Activated naive CD8-positive, alpha-beta T cell (primary cell): ENCODE results near the gene EDIL3.

ENCODE experiments used
- H3K27ac Mint-ChIP-seq: one replicate; pipeline ENCODE4 v1.8.0; 2021; ENCODE audit warnings: mixed read lengths
- H3K27me3 Mint-ChIP-seq: one replicate; pipeline ENCODE4 v1.8.0; 2021; ENCODE audit warnings: mixed read lengths
- H3K36me3 Mint-ChIP-seq: one replicate; pipeline ENCODE4 v1.8.0; 2021; ENCODE audit warnings: mixed read lengths
- H3K4me1 Mint-ChIP-seq: one replicate; pipeline ENCODE4 v1.8.0; 2021; ENCODE audit warnings: low read depth, mixed read lengths
- H3K4me3 Mint-ChIP-seq: one replicate; pipeline ENCODE4 v1.8.0; 2021; ENCODE audit warnings: mild to moderate bottlenecking, mixed read lengths
- H3K9me3 Mint-ChIP-seq: one replicate; pipeline ENCODE4 v1.8.0; 2021; ENCODE audit warnings: low read depth, mixed read lengths

The EDIL3 gene

GRCh38 chr5:84292788-84293653 lies 91.7 kb downstream of the EDIL3 start:
- Mint-ChIP-seq H3K27ac (no peak overlapping the region), H3K9me3 (peaks cover 4% of the 10 kb centered on the region), H3K27me3 (no peaks in the 10 kb centered on the region), H3K4me3 (no peak overlapping the region), H3K36me3 (no peaks in the 10 kb centered on the region), H3K4me1 (no peaks in the 10 kb centered on the region)

- H3K4me1 Mint-ChIP-seq, result no peaks in the 10 kb centered on the region
- no peaks in the 10 kb centered on the region for H3K9me3 Mint-ChIP-seq
- no peak overlapping the region for H3K27ac Mint-ChIP-seq
- no peaks in the 10 kb centered on the region for H3K27me3 Mint-ChIP-seq
- no peak overlapping the region for H3K4me3 Mint-ChIP-seq
- H3K36me3 Mint-ChIP-seq, result no peaks in the 10 kb centered on the region
Observed at GRCh38 chr5:84292000-84292642, 92.6 kb downstream of the EDIL3 start.

DNA sequence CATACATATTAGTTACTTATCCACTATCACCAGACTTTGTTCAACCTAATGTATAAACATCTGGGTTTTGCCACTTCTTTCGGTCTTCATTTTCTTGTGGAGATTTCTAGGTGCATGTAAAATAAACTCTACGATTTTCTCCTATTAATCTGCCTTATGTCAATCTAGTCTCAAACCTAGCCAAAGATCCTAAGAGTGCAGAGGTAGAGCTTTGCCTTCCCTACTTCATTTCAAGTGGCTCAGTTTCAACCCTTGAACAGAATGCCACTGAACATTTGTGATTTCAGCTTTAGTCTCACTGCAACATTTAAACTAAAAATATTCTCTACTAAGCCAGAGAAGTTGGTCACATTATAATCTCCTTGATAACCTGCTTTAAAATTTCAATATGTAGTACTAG lies 94.0 kb downstream of the EDIL3 start:
- H3K36me3 Mint-ChIP-seq, result no peaks in the 10 kb centered on the region
- no peak overlapping the region for H3K27ac Mint-ChIP-seq
- no peaks in the 10 kb centered on the region for H3K27me3 Mint-ChIP-seq
- H3K4me3 Mint-ChIP-seq, result no peak overlapping the region
- no peaks in the 10 kb centered on the region for H3K9me3 Mint-ChIP-seq
- no peaks in the 10 kb centered on the region for H3K4me1 Mint-ChIP-seq

DNA sequence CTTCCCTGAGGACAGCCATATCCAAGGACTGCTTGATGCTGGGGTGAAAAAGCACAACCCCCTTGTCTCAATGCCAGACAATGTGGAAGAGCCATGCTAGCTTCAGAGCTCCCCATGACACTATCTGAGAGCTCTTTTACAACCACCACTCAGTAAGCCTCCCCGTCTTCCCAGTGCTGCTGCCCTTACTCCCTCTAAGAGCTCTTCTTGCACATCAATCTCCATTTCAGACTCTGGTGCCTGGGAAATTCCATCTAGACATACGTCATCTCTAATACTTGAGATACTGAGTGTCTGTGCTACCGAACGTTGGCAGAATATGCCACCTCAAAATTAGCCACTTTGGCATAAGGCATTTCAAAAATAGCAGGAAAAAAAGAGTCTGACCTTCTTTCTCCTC lies 94.5 kb downstream of the EDIL3 start:
- Mint-ChIP-seq H3K27me3 (no peaks in the 10 kb centered on the region), H3K9me3 (no peaks in the 10 kb centered on the region), H3K4me1 (no peaks in the 10 kb centered on the region), H3K36me3 (no peaks in the 10 kb centered on the region), H3K27ac (no peak overlapping the region), H3K4me3 (no peak overlapping the region)

DNA sequence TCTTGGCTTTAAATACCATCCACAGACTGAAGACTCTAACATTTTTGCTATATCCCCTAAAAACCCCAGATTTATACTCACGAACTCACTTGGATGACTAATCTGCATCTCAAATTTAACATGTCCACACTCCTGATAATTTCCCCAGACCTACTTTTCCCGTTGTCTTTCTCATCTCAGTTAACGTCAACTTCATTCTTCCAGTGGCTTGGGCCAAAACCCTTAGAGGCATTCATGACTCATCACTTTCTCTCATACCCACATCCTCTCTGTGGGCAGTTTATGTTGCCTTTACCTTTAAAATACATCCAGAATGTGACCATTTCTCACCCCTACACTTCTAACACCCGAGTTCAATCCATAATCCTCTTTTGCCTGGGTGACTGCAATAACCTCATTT lies 96.7 kb downstream of the EDIL3 start:
- Mint-ChIP-seq H3K36me3 (no peaks in the 10 kb centered on the region), H3K27me3 (peaks cover 1% of the 10 kb centered on the region), H3K4me3 (no peak overlapping the region), H3K4me1 (no peaks in the 10 kb centered on the region), H3K9me3 (no peaks in the 10 kb centered on the region), H3K27ac (no peak overlapping the region)

DNA sequence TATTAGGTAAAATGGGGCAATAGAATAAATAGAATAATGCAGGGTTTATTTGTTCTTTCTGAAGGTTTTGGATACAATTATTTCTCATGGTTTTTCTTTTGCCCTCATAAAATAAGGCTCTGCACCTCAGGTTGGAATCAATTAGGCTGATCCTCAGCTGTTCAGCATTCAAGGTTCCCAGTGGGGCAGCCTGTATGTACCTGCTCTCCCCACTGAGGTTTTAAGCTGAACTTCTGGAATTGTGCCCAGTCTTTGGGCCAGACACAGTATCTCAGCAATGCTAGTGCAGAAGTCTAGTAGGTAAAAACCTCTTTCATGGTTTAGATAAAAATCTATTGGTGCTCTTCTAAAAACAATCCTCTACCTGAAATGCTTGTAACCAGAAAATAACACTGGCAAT lies 98.0 kb downstream of the EDIL3 start:
- no peaks in the 10 kb centered on the region for H3K9me3 Mint-ChIP-seq
- H3K36me3 Mint-ChIP-seq, result no peaks in the 10 kb centered on the region
- H3K4me1 Mint-ChIP-seq, result no peaks in the 10 kb centered on the region
- no peak overlapping the region for H3K27ac Mint-ChIP-seq
- peaks cover 1% of the 10 kb centered on the region for H3K27me3 Mint-ChIP-seq
- H3K4me3 Mint-ChIP-seq, result no peak overlapping the region

DNA sequence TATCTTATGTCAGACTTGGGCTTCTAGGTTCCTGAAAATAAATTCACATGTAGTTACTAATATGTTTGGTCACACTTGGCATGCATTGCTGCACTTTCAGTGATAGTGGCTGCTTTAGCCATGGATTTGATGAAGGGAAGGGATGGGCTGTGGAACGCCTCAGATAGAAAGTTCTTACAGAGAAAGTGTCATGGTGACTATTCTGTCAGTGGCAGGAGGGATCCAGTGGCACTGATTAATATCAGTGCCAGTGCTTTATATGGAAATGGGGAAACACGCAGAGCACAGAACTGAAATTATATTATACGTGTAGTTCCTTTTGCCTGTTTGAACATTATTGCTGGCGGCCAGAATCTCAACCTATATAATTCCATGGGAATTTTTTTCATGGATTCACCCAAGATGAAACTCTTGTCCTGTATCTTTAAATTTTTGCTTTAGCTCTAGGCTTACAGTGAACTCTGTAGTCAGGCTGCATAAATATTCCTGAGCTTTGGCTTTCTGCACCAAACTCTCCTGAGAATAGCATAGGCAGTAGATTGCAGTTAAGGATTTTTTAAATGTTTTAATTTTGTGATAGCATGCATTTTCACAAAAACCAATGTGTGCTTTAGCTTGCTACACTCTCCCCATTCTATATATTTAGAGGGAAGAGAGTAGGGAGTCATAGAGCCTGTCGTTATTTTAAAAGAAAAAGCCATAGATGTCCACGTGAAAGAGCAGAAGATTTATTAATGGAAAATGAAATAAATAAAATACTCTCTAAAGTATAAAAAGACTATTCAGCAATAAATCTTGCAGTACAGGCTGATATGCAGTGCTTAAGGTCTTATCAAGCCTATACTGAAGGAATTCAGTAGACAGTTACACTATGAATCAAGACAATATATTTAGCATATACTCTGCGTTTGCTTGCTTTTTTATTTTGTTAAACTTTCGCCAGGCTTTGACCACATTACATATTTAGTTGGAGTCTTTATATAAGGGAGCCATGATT lies 98.7 kb downstream of the EDIL3 start:
- H3K4me3 Mint-ChIP-seq, result no peak overlapping the region
- no peaks in the 10 kb centered on the region for H3K9me3 Mint-ChIP-seq
- no peak overlapping the region for H3K27ac Mint-ChIP-seq
- H3K27me3 Mint-ChIP-seq, result peaks cover 4% of the 10 kb centered on the region
- no peaks in the 10 kb centered on the region for H3K4me1 Mint-ChIP-seq
- H3K36me3 Mint-ChIP-seq, result no peaks in the 10 kb centered on the region

GRCh38 chr5:84281383-84281782 lies 103.3 kb downstream of the EDIL3 start:
- H3K36me3 Mint-ChIP-seq, result no peaks in the 10 kb centered on the region
- H3K4me3 Mint-ChIP-seq, result no peak overlapping the region
- no peaks in the 10 kb centered on the region for H3K4me1 Mint-ChIP-seq
- no peaks in the 10 kb centered on the region for H3K9me3 Mint-ChIP-seq
- peaks cover 7% of the 10 kb centered on the region for H3K27me3 Mint-ChIP-seq
- H3K27ac Mint-ChIP-seq, result no peak overlapping the region

DNA sequence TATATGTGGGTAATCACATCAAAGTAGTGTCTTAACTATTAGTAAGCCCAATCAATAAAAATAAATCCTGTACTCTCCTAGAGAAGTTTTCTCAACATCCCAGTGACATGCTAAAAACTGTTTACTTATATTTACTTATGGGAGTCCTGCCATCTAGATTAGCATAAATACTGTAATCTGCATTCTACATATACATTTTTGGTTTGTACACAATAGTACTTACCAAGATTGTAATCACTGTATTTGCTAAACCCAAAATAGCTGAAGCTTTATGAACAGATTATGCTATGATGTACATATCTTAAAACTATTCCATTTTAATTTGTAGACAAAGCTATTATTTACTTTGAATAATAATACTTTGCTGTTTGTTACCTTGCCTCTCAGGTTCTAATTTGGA lies 105.4 kb downstream of the EDIL3 start:
- no peak overlapping the region for H3K27ac Mint-ChIP-seq
- H3K4me1 Mint-ChIP-seq, result no peaks in the 10 kb centered on the region
- no peak overlapping the region for H3K4me3 Mint-ChIP-seq
- no peaks in the 10 kb centered on the region for H3K36me3 Mint-ChIP-seq
- H3K27me3 Mint-ChIP-seq, result peaks cover 7% of the 10 kb centered on the region
- no peaks in the 10 kb centered on the region for H3K9me3 Mint-ChIP-seq

DNA sequence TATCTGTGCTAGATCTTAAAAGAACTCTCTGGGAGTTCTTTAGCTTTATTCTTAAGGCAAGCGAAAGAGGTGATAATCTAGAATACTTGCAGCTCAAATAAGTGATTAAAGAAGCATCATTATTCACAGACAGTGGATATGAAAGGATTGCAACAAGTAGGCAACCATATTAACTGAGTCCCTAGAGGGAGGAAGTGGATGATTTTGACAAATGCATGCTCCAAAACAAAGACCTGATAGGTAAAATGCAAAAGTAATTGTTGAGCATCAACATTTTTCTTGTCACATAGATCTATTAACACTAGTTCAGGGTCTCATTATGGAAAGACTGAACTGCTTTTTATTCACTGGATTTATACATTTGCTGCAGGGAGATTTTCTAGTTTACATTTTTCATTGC lies 109.1 kb downstream of the EDIL3 start:
- Mint-ChIP-seq H3K4me3 (no peak overlapping the region), H3K27ac (no peak overlapping the region), H3K27me3 (peaks cover 4% of the 10 kb centered on the region), H3K36me3 (no peaks in the 10 kb centered on the region), H3K4me1 (no peaks in the 10 kb centered on the region), H3K9me3 (no peaks in the 10 kb centered on the region)

GRCh38 chr5:84274585-84275468 lies 109.9 kb downstream of the EDIL3 start:
- Mint-ChIP-seq H3K4me3 (no peak overlapping the region), H3K27ac (no peak overlapping the region), H3K9me3 (no peaks in the 10 kb centered on the region), H3K27me3 (peaks cover 4% of the 10 kb centered on the region), H3K4me1 (no peaks in the 10 kb centered on the region), H3K36me3 (no peaks in the 10 kb centered on the region)

DNA sequence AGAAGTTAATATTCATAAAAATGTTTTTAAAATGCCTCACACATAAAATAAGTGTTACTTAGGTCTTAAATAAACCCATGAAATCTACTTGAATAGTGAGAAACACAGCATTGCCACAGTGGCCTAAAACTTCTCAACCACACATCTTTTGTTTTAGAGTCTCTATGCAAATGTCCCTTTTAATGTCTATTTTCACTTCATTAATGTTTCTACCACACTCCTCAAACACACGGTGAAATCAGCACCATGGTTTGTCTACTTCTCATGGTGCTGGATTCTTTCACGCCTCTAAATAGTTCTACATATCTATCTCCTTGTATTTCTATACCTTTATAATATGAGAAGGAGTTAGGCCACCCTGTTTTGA lies 111.2 kb downstream of the EDIL3 start:
- Mint-ChIP-seq H3K4me3 (no peak overlapping the region), H3K9me3 (no peaks in the 10 kb centered on the region), H3K27me3 (peaks cover 1% of the 10 kb centered on the region), H3K36me3 (no peaks in the 10 kb centered on the region), H3K4me1 (no peaks in the 10 kb centered on the region), H3K27ac (no peak overlapping the region)

DNA sequence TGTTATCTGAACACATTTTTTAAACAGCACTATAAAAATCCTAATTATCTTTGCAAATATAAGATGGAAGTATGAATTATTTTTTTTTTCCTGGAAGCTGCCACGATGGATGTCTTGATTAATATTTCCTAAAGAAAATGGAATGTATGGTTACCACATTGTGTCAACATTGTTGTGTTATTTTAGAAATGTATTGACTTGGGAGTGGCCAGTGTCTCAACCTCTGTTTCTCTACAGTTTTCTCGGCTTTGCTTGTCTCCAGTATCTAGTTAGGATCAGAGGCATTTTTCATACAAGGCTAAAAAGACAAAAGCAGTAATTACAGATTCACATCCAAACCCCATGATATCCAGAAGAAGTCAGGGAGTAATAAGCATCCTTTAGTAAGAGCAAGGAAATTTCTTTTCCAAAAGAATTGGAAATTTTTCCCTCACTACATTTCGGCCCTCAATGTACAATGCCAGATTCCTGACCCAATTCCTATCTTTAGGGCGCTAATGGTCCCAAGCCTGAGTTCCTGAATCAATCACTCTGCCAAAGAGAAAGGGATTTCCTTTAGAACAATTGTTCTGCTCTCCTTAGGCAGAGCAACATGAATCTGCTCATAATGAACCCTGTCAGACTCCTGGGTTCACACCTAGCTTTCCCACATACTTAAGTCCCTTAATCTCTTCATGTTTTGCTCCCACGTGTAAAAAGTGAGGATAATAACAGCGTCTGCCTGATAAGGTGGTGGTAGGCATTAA lies 111.7 kb downstream of the EDIL3 start:
- peaks cover 1% of the 10 kb centered on the region for H3K27me3 Mint-ChIP-seq
- no peaks in the 10 kb centered on the region for H3K4me1 Mint-ChIP-seq

More for the DNA sequence above, 111.7 kb downstream of the EDIL3 start:
- no peak overlapping the region for H3K4me3 Mint-ChIP-seq
- H3K27ac Mint-ChIP-seq, result no peak overlapping the region
- no peaks in the 10 kb centered on the region for H3K9me3 Mint-ChIP-seq
- H3K36me3 Mint-ChIP-seq, result no peaks in the 10 kb centered on the region
